Psoas muscle (tissue), 7 donors: ENCODE measurements around the gene CLEC9A. TPM values are rescaled to one million over a fixed set of nuclear protein-coding genes. Genes with fewer than 3 reads are reported as not detected.

Experiments
- polyA plus RNA-seq, 3 donors: library from polyadenylated mRNA; stranded (reverse); fragments of 200-250 nt; gene quantifications; one replicate each; pipeline ENCODE4 v1.2.3, GENCODE V29; 2013
- total RNA-seq, 4 donors: library from RNA; stranded (reverse); fragmentation: NEBNext Ultra II Directional in 2 of 4; extraction: Animal tissue kit (Norgen Biotek cat#: 25700) in 2 of 4; gene quantifications; one replicate each; pipeline versions ENCODE4 v1.2.1 to v1.2.4, GENCODE V29; 2021 to 2023
- donor health status: healthy with polysubstance abuse.
- donor health status: DM: no; HTN: no; CAD: no; lungs with moderate emphysema.
- donor health status: Bipolar disorder and iron deficiency.
- donor health status: healthy.
- donor health status: DM: no; HTN: no; CAD: no.
- donor health status: DM: no; HTN: no; CAD: no.
- donor health status: DM: yes; HTN: yes; CAD: no.

Gene CLEC9A
- total and polyA plus RNA-seq, 7 donors: 0.05 TPM; not detected in 6

Other genes with a start within 250 kb of the CLEC9A start
- gene KLRF1, start 203.2 kb upstream of the CLEC9A start, total RNA-seq: under 1 TPM in 1 of 4 donors, not detected in 3; 0.49 TPM
- gene KLRF1, start 203.2 kb upstream of the CLEC9A start, polyA plus RNA-seq: under 1 TPM; 0.09 to 0.17 (median 0.12) TPM
- gene CLEC2B, start 161.3 kb upstream of the CLEC9A start, total RNA-seq: 10 to 100 TPM in 2 of 4 donors, 1 to 10 TPM in 2; 5.5 to 24.9 (median 10.5) TPM
- gene CLEC2B, start 161.3 kb upstream of the CLEC9A start, polyA plus RNA-seq: 10 to 100 TPM in 2 of 3 donors, 1 to 10 TPM in 1; 7.8 to 17.3 (median 13.1) TPM
- not detected for gene KLRF2, start 149.2 kb upstream of the CLEC9A start, total RNA-seq
- not detected for gene KLRF2, start 149.2 kb upstream of the CLEC9A start, polyA plus RNA-seq
- not detected for gene CLEC2A, start 98.3 kb upstream of the CLEC9A start, total RNA-seq
- gene CLEC2A, start 98.3 kb upstream of the CLEC9A start, polyA plus RNA-seq: not detected
- gene CLEC12A, start 59.3 kb upstream of the CLEC9A start, total RNA-seq: under 1 TPM; 0.52 to 0.90 (median 0.64) TPM
- gene CLEC12A, start 59.3 kb upstream of the CLEC9A start, polyA plus RNA-seq: under 1 TPM; 0.06 to 0.96 (median 0.49) TPM
- not detected for gene CLEC1B, start 31.6 kb upstream of the CLEC9A start, total RNA-seq
- gene CLEC1B, start 31.6 kb upstream of the CLEC9A start, polyA plus RNA-seq: not detected
- gene CLEC12B, start 20.1 kb upstream of the CLEC9A start, total RNA-seq: under 1 TPM in 1 of 4 donors, not detected in 3; 0.15 TPM
- gene CLEC12B, start 20.1 kb upstream of the CLEC9A start, polyA plus RNA-seq: under 1 TPM in 1 of 3 donors, not detected in 2; 0.01 TPM
- 1 to 10 TPM; 1.5 to 3.8 (median 1.8) TPM for gene CLEC1A, start 68.3 kb downstream of the CLEC9A start, total RNA-seq
- gene CLEC1A, start 68.3 kb downstream of the CLEC9A start, polyA plus RNA-seq: 1 to 10 TPM in 2 of 3 donors, under 1 TPM in 1; 0.96 to 2.4 (median 1.7) TPM
- gene CLEC7A, start 99.5 kb downstream of the CLEC9A start, total RNA-seq: 1 to 10 TPM; 1.0 to 3.0 (median 1.3) TPM
- 1 to 10 TPM in 1 of 3 donors, under 1 TPM in 2; 0.27 to 1.3 (median 0.69) TPM for gene CLEC7A, start 99.5 kb downstream of the CLEC9A start, polyA plus RNA-seq
- under 1 TPM in 2 of 4 donors, not detected in 2; 0.56 to 0.66 TPM for gene OLR1, start 141.4 kb downstream of the CLEC9A start, total RNA-seq
- under 1 TPM in 2 of 3 donors, not detected in 1; 0.03 to 0.04 TPM for gene OLR1, start 141.4 kb downstream of the CLEC9A start, polyA plus RNA-seq
- gene TMEM52B, start 148.3 kb downstream of the CLEC9A start, total RNA-seq: not detected
- gene TMEM52B, start 148.3 kb downstream of the CLEC9A start, polyA plus RNA-seq: not detected
- gene GABARAPL1, start 182.2 kb downstream of the CLEC9A start, total RNA-seq: 100 to 1,000 TPM; 124 to 255 (median 218) TPM
- 100 to 1,000 TPM in 2 of 3 donors, 10 to 100 TPM in 1; 36.1 to 268 (median 194) TPM for gene GABARAPL1, start 182.2 kb downstream of the CLEC9A start, polyA plus RNA-seq